Karpas-422 (cell line): ENCODE data around the gene ARHGEF3. TPM values are rescaled to one million over a fixed set of nuclear protein-coding genes. Genes with fewer than 3 reads are reported as not detected.

ENCODE experiments used
- DNase-seq: peaks from one replicate; pipeline ENCODE4 v3.0.0-alpha.2; 2015
- H2AFZ ChIP-seq: fragments of 200-600 bp; sonication (generic); 2 replicates; pipeline ENCODE4 v1.6.1; 2014; ENCODE audit warnings: antibody characterized with exemption, low read length, mixed read lengths
- H3K27ac ChIP-seq: fragments of 200-600 bp; sonication (generic); 2 replicates; pipeline ENCODE4 v1.5.1; 2014; ENCODE audit warnings: mild to moderate bottlenecking, low read length, moderate library complexity
- H3K27me3 ChIP-seq: fragments of 200-600 bp; sonication (generic); 2 replicates; pipeline ENCODE4 v1.6.1; 2014; ENCODE audit warnings: low read length, mixed read lengths
- H3K36me3 ChIP-seq: fragments of 200-600 bp; sonication (generic); 2 replicates; pipeline ENCODE4 v1.6.1; 2014; ENCODE audit warnings: low read length, mixed read lengths; ENCODE audit not compliant: insufficient read depth
- H3K4me1 ChIP-seq: fragments of 200-600 bp; sonication (generic); 2 replicates; pipeline ENCODE4 v1.6.1; 2014; ENCODE audit warnings: mild to moderate bottlenecking, low read length, mixed read lengths
- H3K4me2 ChIP-seq: fragments of 200-600 bp; sonication (generic); 2 replicates; pipeline ENCODE4 v1.6.1; 2014; ENCODE audit warnings: low read length, low read depth, mild to moderate bottlenecking; ENCODE audit not compliant: poor library complexity, severe bottlenecking
- H3K4me3 ChIP-seq: fragments of 200-600 bp; sonication (generic); 2 replicates; pipeline ENCODE4 v1.5.1; 2014; ENCODE audit warnings: mild to moderate bottlenecking, antibody characterized with exemption, low read length, mixed read lengths
- H3K79me2 ChIP-seq: fragments of 200-600 bp; sonication (generic); 2 replicates; pipeline ENCODE4 v1.6.1; 2014; ENCODE audit warnings: mild to moderate bottlenecking, low read length, mixed read lengths
- H3K9ac ChIP-seq: fragments of 200-600 bp; sonication (generic); 2 replicates; pipeline ENCODE4 v1.6.0; 2014; ENCODE audit warnings: low read length
- H3K9me2 ChIP-seq: fragments of 200-600 bp; sonication (generic), shearing (Covaris generic); replicated peaks from 2 replicates; pipeline ENCODE4 v1.6.0; 2014; ENCODE audit warnings: mild to moderate bottlenecking, low read length, moderate library complexity; ENCODE audit not compliant: insufficient read depth
- H3K9me3 ChIP-seq: fragments of 300-700, 200-600 bp; sonication (generic); 2 replicates; pipeline ENCODE4 v1.6.1; 2014; ENCODE audit warnings: low read length, mixed read lengths
- H4K20me1 ChIP-seq: fragments of 200-600 bp; sonication (generic); 2 replicates; pipeline ENCODE4 v1.6.1; 2014; ENCODE audit warnings: mild to moderate bottlenecking, antibody characterized with exemption, low read length, low read depth; ENCODE audit not compliant: insufficient read depth
- total RNA-seq: library from RNA; depleted of rRNA; stranded (reverse); fragments of >200 nt; shearing (Covaris generic); gene quantifications from 2 replicates; pipeline ENCODE4 v1.2.3, GENCODE V29; 2014; ENCODE audit warnings: low replicate concordance

ARHGEF3 gene
- total RNA-seq, 1 experiment from 2014 or later: 4.7 TPM

GRCh38 chr3:56764904-56765547, 36.7 kb downstream of the ARHGEF3 start:
- no peak overlapping the region for H3K4me3 ChIP-seq
- H3K9me2 ChIP-seq: no peaks in the 10 kb centered on the region
- H3K36me3 ChIP-seq: no peaks in the 10 kb centered on the region
- no peak overlapping the region for H3K4me2 ChIP-seq
- H3K27ac ChIP-seq: no peak overlapping the region
- H3K79me2 ChIP-seq: no peaks in the 10 kb centered on the region
- peak; percentile 39 for DNase-seq
- no peak overlapping the region for H3K9ac ChIP-seq
- H3K4me1 ChIP-seq: no peaks in the 10 kb centered on the region
- H3K9me3 ChIP-seq: no peaks in the 10 kb centered on the region
- peaks cover 9% of the 10 kb centered on the region; the same call in 1 of the 2 replicates for H4K20me1 ChIP-seq
- H2AFZ ChIP-seq: no peak overlapping the region
- no peaks in the 10 kb centered on the region; the same call in 1 of the 2 replicates for H3K27me3 ChIP-seq

DNA sequence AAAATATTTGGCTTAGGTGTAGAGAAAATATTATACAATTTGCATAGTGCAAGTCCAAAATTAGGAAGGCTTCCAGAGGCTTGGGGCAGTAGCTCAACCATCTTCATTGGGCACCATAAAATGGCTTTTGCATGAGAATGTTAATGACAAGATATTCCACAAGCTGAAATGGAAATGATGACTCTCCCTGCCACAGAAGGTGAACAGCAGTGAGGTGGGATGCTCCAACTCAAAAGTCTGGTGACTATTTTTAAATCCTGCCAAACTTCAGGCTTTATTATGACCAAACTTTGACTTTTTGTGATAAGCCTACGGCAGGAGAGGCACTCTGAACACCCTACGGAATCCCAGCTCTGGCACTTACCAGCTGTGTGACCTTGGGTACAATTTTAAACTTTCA, 37.6 kb downstream of the ARHGEF3 start:
- no peak overlapping the region for H3K4me2 ChIP-seq
- no peaks in the 10 kb centered on the region for H3K4me1 ChIP-seq
- H3K4me3 ChIP-seq: no peak overlapping the region
- no peak for DNase-seq
- no peaks in the 10 kb centered on the region for H3K79me2 ChIP-seq
- no peak overlapping the region for H3K27ac ChIP-seq
- no peaks in the 10 kb centered on the region for H3K9me2 ChIP-seq
- no peak overlapping the region for H2AFZ ChIP-seq
- H3K27me3 ChIP-seq: no peaks in the 10 kb centered on the region; the same call in 1 of the 2 replicates
- no peaks in the 10 kb centered on the region for H3K9me3 ChIP-seq
- no peak overlapping the region for H3K9ac ChIP-seq
- no peaks in the 10 kb centered on the region for H3K36me3 ChIP-seq
- H4K20me1 ChIP-seq: peaks cover 4% of the 10 kb centered on the region; the same call in 1 of the 2 replicates

DNA sequence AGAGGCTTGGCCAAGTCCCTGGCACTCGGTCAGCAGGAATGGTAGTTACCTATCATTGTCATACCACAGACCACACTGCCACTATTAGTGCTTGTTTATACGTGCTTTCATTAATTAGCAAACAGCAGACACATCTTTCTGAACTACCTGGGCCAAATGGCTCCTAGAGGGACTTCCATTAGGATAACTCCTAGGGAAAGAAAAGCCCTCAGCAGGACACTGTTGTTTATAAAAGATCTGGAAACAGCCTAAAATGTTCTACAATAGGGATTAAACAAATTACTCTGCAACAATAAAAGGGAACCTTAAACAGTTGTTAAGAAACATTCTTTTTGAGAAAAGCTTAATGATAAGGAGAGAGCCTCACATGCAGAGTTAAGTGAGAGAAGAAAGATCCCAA, 38.5 kb downstream of the ARHGEF3 start:
- no peak overlapping the region for H3K9ac ChIP-seq
- no peak overlapping the region for H3K27ac ChIP-seq
- no peaks in the 10 kb centered on the region for H3K9me2 ChIP-seq
- H3K79me2 ChIP-seq: no peaks in the 10 kb centered on the region
- H3K4me1 ChIP-seq: no peaks in the 10 kb centered on the region
- no peak overlapping the region for H3K4me3 ChIP-seq
- DNase-seq: no peak
- no peaks in the 10 kb centered on the region for H3K9me3 ChIP-seq
- H3K4me2 ChIP-seq: no peak overlapping the region
- H3K36me3 ChIP-seq: no peaks in the 10 kb centered on the region
- H2AFZ ChIP-seq: no peak overlapping the region
- no peaks in the 10 kb centered on the region; the same call in 1 of the 2 replicates for H3K27me3 ChIP-seq
- H4K20me1 ChIP-seq: peaks cover 4% of the 10 kb centered on the region; the same call in 1 of the 2 replicates

- Histone ChIP-seq H3K4me3 (no peak overlapping the region), H3K4me2 (no peak overlapping the region), H2AFZ (no peak overlapping the region), H3K27me3 (no peaks in the 10 kb centered on the region; the same call in 1 of the 2 replicates), H4K20me1 (peaks cover 4% of the 10 kb centered on the region; the same call in 1 of the 2 replicates), H3K27ac (no peak overlapping the region), H3K79me2 (no peaks in the 10 kb centered on the region), H3K9ac (no peak overlapping the region), H3K9me3 (no peaks in the 10 kb centered on the region), H3K4me1 (no peaks in the 10 kb centered on the region), H3K36me3 (no peaks in the 10 kb centered on the region), H3K9me2 (no peaks in the 10 kb centered on the region)
- DNase-seq: no peak
Measured at GRCh38 chr3:56762718-56763117, 39.0 kb downstream of the ARHGEF3 start.

GRCh38 chr3:56761887-56762651, 39.7 kb downstream of the ARHGEF3 start:
- Histone ChIP-seq H3K9ac (no peak overlapping the region), H3K9me2 (no peaks in the 10 kb centered on the region), H3K36me3 (no peaks in the 10 kb centered on the region), H3K4me2 (no peak overlapping the region), H4K20me1 (peaks cover 4% of the 10 kb centered on the region; the same call in 1 of the 2 replicates), H3K79me2 (no peaks in the 10 kb centered on the region), H3K27ac (no peak overlapping the region), H3K27me3 (no peaks in the 10 kb centered on the region; the same call in 1 of the 2 replicates), H3K9me3 (no peaks in the 10 kb centered on the region), H3K4me3 (no peak overlapping the region), H2AFZ (no peak overlapping the region), H3K4me1 (no peaks in the 10 kb centered on the region)
- no peak for DNase-seq

DNA sequence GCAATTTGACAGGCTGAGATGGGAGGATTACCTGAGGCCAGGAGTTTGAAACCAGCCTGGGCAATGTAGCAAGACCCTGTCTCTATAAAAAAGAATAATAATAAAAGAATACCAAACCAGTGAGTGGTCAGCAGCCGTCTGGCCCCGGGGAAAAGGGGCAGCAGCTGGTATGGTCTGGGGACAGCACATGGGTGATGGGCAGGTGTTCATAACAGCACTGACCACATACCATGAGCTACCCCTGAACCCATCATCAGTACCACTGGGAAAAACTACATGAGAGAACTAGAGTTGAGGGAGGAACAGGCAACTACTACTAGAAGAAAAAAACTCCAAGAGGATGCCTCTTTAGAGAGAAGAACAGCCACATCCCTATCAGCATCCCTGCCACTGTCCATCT, 40.7 kb downstream of the ARHGEF3 start:
- H3K4me2 ChIP-seq: no peak overlapping the region
- no peaks in the 10 kb centered on the region for H3K36me3 ChIP-seq
- H3K9ac ChIP-seq: no peak overlapping the region
- H3K4me1 ChIP-seq: no peaks in the 10 kb centered on the region
- H4K20me1 ChIP-seq: peaks cover 4% of the 10 kb centered on the region; the same call in 1 of the 2 replicates
- H3K9me2 ChIP-seq: no peaks in the 10 kb centered on the region
- H3K79me2 ChIP-seq: no peaks in the 10 kb centered on the region
- no peak for DNase-seq
- H3K27me3 ChIP-seq: no peaks in the 10 kb centered on the region; the same call in 1 of the 2 replicates
- no peak overlapping the region for H2AFZ ChIP-seq
- H3K4me3 ChIP-seq: no peak overlapping the region
- H3K9me3 ChIP-seq: no peaks in the 10 kb centered on the region
- H3K27ac ChIP-seq: no peak overlapping the region

- H3K9me3 ChIP-seq: no peaks in the 10 kb centered on the region
- peaks cover 4% of the 10 kb centered on the region; the same call in 1 of the 2 replicates for H4K20me1 ChIP-seq
- no peaks in the 10 kb centered on the region for H3K36me3 ChIP-seq
- H3K79me2 ChIP-seq: no peaks in the 10 kb centered on the region
- H3K4me3 ChIP-seq: no peak overlapping the region
- H3K4me1 ChIP-seq: peaks cover 11% of the 10 kb centered on the region
- no peak overlapping the region for H3K9ac ChIP-seq
- no peak overlapping the region for H2AFZ ChIP-seq
- no peak for DNase-seq
- no peak overlapping the region for H3K27ac ChIP-seq
- H3K9me2 ChIP-seq: no peaks in the 10 kb centered on the region
- H3K4me2 ChIP-seq: no peak overlapping the region
- no peaks in the 10 kb centered on the region; the same call in 1 of the 2 replicates for H3K27me3 ChIP-seq
Measured at GRCh38 chr3:56759532-56759931, 42.2 kb downstream of the ARHGEF3 start.

- no peak overlapping the region for H2AFZ ChIP-seq
- no peak overlapping the region for H3K9ac ChIP-seq
- no peaks in the 10 kb centered on the region; the same call in 1 of the 2 replicates for H3K27me3 ChIP-seq
- peaks cover 21% of the 10 kb centered on the region for H3K4me1 ChIP-seq
- H3K27ac ChIP-seq: no peak overlapping the region
- H3K4me2 ChIP-seq: no peak overlapping the region
- peaks cover 4% of the 10 kb centered on the region; the same call in 1 of the 2 replicates for H4K20me1 ChIP-seq
- no peaks in the 10 kb centered on the region for H3K9me3 ChIP-seq
- H3K9me2 ChIP-seq: no peaks in the 10 kb centered on the region
- H3K4me3 ChIP-seq: no peak overlapping the region
- H3K79me2 ChIP-seq: no peaks in the 10 kb centered on the region
- DNase-seq: peak; percentile 36
- H3K36me3 ChIP-seq: no peaks in the 10 kb centered on the region
Measured at GRCh38 chr3:56758539-56758981, 43.2 kb downstream of the ARHGEF3 start.
